ENCODE measurements around the gene ZNF304. TPM values are rescaled to one million over a fixed set of nuclear protein-coding genes. Genes with fewer than 3 reads are reported as not detected.

ZNF304 gene
- total RNA-seq, 2 donors from 2014 or later = 2.9 to 4.0 TPM

GRCh38 chr19:57320180-57321084 lies 30.6 kb upstream of the ZNF304 start, which contains the start of gene ZNF543:
ZNF543 (plus strand) TSS chr19:57320472; CDS start chr19:57320854, 382 bp downstream.
- intact Hi-C loops (cut with DNase I) = no loop called here
- 1 to 3% methylated on average over 28 to 71 of the region's 71 CpGs for WGBS, 2 donors

GRCh38 chr19:57321116-57321515 lies 30.0 kb upstream of the ZNF304 start:
- WGBS, 2 donors = 31 to 39% methylated on average over 8 of the region's 8 CpGs
- H3K36me3 ChIP-seq (replicated peaks in 1 of 2; ENCODE audit: insufficient read depth in 1 of 2, low read depth in 2 of 2) = peaks cover 0 to 3% of the 10 kb centered on the region in 2 donors
- ATAC-seq (no peak), DNase-seq (no peak)
- peak overlapping the region in 1 of 2 donors; percentile 44 for H3K4me3 ChIP-seq
- no peaks in the 10 kb centered on the region for H3K9me3 ChIP-seq
- H3K27ac ChIP-seq = peak overlapping the region in 2 of 4 donors; percentile 74 to 85
- intact Hi-C loops (cut with DNase I) = no loop called here
- H3K27me3 ChIP-seq = peaks cover 0 to 8% of the 10 kb centered on the region in 2 donors
- H3K4me1 ChIP-seq = peaks cover 24% of the 10 kb centered on the region
- TF ChIP-seq CTCF (IDR thresholded peaks at IDR 0.05) (no peak), POLR2A (IDR thresholded peaks at IDR 0.05) (no peak)

More at GRCh38 chr19:57320180-57321084, 30.6 kb upstream of the ZNF304 start, which contains the start of gene ZNF543:
- peak within 1 kb of the TSS; percentile 44 to 62 for H3K4me3 ChIP-seq
- TF ChIP-seq POLR2A (IDR thresholded peaks at IDR 0.05) (peak; percentile 24 to 73 (median 70)), CTCF (IDR thresholded peaks at IDR 0.05) (no peak)
- peaks cover 0 to 8% of the 10 kb centered on the region in 2 donors for H3K27me3 ChIP-seq
- peak within 1 kb of the TSS; percentile 63 to 85 (median 74) for H3K27ac ChIP-seq
- DNase-seq (peak; percentile 90 to 95 (median 92)), ATAC-seq (peak; percentile 99)
- H3K36me3 ChIP-seq (replicated peaks in 1 of 2; ENCODE audit: insufficient read depth in 1 of 2, low read depth in 2 of 2) = peaks cover 0 to 3% of the 10 kb centered on the region in 2 donors
- H3K4me1 ChIP-seq = peaks cover 24% of the 10 kb centered on the region
- H3K9me3 ChIP-seq = no peaks in the 10 kb centered on the region

- 70 to 75% methylated on average over 2 to 3 of the region's 3 CpGs for WGBS, 2 donors
- H3K27ac ChIP-seq = no peak overlapping the region
These were observed 29.3 kb upstream of the ZNF304 start for GRCh38 chr19:57321751-57322150.

GRCh38 chr19:57324992-57325391 lies 26.1 kb upstream of the ZNF304 start:
- H3K36me3 ChIP-seq (replicated peaks in 1 of 2; ENCODE audit: insufficient read depth in 1 of 2, low read depth in 2 of 2) = peaks cover 10 to 22% of the 10 kb centered on the region in 2 donors

More at GRCh38 chr19:57321751-57322150, 29.3 kb upstream of the ZNF304 start:
- DNase-seq (no peak), ATAC-seq (no peak)
- peaks cover 24% of the 10 kb centered on the region for H3K4me1 ChIP-seq
- H3K27me3 ChIP-seq = peaks cover 0 to 8% of the 10 kb centered on the region in 2 donors
- TF ChIP-seq CTCF (IDR thresholded peaks at IDR 0.05) (no peak), POLR2A (IDR thresholded peaks at IDR 0.05) (no peak)
- no peaks in the 10 kb centered on the region for H3K9me3 ChIP-seq
- peaks cover 0 to 6% of the 10 kb centered on the region in 2 donors for H3K36me3 ChIP-seq (replicated peaks in 1 of 2; ENCODE audit: insufficient read depth in 1 of 2, low read depth in 2 of 2)
- intact Hi-C loops (cut with DNase I) = no loop called here
- no peak overlapping the region for H3K4me3 ChIP-seq

More at GRCh38 chr19:57324992-57325391, 26.1 kb upstream of the ZNF304 start:
- intact Hi-C loops (cut with DNase I) = no loop called here
- Histone ChIP-seq H3K4me1 (peaks cover 20% of the 10 kb centered on the region), H3K27ac (no peak overlapping the region), H3K4me3 (no peak overlapping the region), H3K9me3 (peaks cover 0 to 13% (median 0%) of the 10 kb centered on the region in 3 donors), H3K27me3 (no peaks in the 10 kb centered on the region)
- TF ChIP-seq POLR2A (IDR thresholded peaks at IDR 0.05) = no peak
- TF ChIP-seq CTCF (IDR thresholded peaks at IDR 0.05) = no peak
- ATAC-seq (no peak), DNase-seq (no peak)
